ENCODE data around the gene PTPN1. TPM values are rescaled to one million over a fixed set of nuclear protein-coding genes. Genes with fewer than 3 reads are reported as not detected.

PTPN1 gene
- total and polyA plus RNA-seq, 2 of the 13 experiments (the other 11 are each of a cell fraction or from before 2014, with no cell fraction given) = 17.7 to 37.2 TPM

DNA sequence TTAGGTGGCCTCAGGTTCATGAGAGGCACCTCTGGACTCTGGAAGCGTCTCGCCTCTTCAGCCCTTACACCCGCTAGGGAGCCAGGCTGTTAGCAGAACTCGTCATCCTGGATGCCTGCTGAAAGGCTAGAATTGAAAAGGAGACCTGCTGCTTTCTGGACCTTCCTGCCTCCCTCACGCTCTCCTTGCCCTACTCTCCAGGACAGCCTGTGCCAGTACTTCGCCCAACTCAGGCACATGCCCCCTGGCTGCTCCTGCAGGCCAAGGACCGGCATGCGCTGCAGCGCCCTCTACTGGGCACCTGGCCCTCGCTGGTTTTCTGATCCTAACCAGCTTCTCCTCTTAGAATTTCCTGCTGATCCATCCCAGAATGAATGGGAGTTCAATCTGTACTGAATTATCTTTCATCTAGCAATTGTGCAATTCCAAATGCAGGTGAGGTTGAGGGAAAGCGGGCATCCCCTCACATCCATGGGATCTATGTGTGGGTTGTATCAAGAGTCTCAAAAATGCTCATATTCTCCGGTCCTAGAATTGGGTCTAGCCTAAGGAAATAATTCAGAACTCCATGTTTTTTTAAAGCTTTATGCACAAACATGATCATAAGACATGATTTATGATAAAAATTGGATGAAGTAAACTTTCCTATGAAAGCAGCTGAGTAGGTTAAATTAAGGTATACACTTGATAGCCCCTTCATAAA is 78.0 kb downstream of the PTPN1 start (continued):
- TF ChIP-seq ZNF143 (CRISPR knock-in tag; IDR thresholded peaks at IDR 0.05) = no peak
- TF ChIP-seq GTF3A (CRISPR knock-in tag; conservative IDR thresholded peaks at IDR 0.05) = no peak
- no peak for TF ChIP-seq ZBTB42 (CRISPR knock-in tag; IDR thresholded peaks at IDR 0.05)
- TF ChIP-seq MAZ (IDR thresholded peaks at IDR 0.05; ENCODE audit: borderline replicate concordance, low read depth, low read length) = 0 out of 2 replicates have a peak, but pooled peaks have one; percentile 15
- no peak for TF ChIP-seq MAZ (CRISPR knock-in tag; IDR thresholded peaks at IDR 0.05; ENCODE audit: low read depth)
- TF ChIP-seq PCBP1 (IDR thresholded peaks at IDR 0.05; ENCODE audit: borderline replicate concordance, low read depth, low read length) = no peak
- TF ChIP-seq HMG20B (CRISPR knock-in tag; conservative IDR thresholded peaks at IDR 0.05) = 0 out of 2 replicates have a peak, but pooled peaks have one; percentile 50
- TF ChIP-seq, protein P1, sequence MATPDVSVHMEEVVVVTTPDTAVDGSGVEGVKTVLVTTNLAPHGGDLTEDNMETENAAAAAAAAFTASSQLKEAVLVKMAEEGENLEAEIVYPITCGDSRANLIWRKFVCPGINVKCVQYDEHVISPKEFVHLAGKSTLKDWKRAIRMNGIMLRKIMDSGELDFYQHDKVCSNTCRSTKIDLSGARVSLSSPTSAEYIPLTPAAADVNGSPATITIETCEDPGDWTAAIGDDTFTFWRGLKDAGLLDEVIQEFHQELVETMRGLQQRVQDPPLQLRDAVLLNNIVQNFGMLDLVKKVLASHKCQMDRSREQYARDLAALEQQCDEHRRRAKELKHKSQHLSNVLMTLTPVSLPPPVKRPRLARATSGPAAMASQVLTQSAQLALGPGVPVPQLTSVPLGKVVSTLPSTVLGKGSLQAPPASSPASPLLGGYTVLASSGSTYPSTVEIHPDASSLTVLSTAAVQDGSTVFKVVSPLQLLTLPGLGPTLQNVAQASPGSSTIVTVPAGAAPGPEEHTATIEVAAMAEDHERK (CRISPR knock-in tag; IDR thresholded peaks at IDR 0.05; ENCODE audit: low read depth) = no peak
- TF ChIP-seq STAT5B (CRISPR knock-in tag; IDR thresholded peaks at IDR 0.05) = no peak
- TF ChIP-seq ZNF136 (CRISPR knock-in tag; IDR thresholded peaks at IDR 0.05; ENCODE audit: low read depth) = no peak
- no peak for TF ChIP-seq ZNF160 (CRISPR knock-in tag; IDR thresholded peaks at IDR 0.05)
- no peak for TF ChIP-seq ZSCAN20 (CRISPR knock-in tag; IDR thresholded peaks at IDR 0.05; ENCODE audit: borderline replicate concordance)
- no peak for TF ChIP-seq ZBTB21 (CRISPR knock-in tag; IDR thresholded peaks at IDR 0.05)
- TF ChIP-seq, protein P2, sequence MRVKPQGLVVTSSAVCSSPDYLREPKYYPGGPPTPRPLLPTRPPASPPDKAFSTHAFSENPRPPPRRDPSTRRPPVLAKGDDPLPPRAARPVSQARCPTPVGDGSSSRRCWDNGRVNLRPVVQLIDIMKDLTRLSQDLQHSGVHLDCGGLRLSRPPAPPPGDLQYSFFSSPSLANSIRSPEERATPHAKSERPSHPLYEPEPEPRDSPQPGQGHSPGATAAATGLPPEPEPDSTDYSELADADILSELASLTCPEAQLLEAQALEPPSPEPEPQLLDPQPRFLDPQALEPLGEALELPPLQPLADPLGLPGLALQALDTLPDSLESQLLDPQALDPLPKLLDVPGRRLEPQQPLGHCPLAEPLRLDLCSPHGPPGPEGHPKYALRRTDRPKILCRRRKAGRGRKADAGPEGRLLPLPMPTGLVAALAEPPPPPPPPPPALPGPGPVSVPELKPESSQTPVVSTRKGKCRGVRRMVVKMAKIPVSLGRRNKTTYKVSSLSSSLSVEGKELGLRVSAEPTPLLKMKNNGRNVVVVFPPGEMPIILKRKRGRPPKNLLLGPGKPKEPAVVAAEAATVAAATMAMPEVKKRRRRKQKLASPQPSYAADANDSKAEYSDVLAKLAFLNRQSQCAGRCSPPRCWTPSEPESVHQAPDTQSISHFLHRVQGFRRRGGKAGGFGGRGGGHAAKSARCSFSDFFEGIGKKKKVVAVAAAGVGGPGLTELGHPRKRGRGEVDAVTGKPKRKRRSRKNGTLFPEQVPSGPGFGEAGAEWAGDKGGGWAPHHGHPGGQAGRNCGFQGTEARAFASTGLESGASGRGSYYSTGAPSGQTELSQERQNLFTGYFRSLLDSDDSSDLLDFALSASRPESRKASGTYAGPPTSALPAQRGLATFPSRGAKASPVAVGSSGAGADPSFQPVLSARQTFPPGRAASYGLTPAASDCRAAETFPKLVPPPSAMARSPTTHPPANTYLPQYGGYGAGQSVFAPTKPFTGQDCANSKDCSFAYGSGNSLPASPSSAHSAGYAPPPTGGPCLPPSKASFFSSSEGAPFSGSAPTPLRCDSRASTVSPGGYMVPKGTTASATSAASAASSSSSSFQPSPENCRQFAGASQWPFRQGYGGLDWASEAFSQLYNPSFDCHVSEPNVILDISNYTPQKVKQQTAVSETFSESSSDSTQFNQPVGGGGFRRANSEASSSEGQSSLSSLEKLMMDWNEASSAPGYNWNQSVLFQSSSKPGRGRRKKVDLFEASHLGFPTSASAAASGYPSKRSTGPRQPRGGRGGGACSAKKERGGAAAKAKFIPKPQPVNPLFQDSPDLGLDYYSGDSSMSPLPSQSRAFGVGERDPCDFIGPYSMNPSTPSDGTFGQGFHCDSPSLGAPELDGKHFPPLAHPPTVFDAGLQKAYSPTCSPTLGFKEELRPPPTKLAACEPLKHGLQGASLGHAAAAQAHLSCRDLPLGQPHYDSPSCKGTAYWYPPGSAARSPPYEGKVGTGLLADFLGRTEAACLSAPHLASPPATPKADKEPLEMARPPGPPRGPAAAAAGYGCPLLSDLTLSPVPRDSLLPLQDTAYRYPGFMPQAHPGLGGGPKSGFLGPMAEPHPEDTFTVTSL (CRISPR knock-in tag; IDR thresholded peaks at IDR 0.05; ENCODE audit: borderline replicate concordance) = no peak
- no peak for TF ChIP-seq ZNF816 (CRISPR knock-in tag; IDR thresholded peaks at IDR 0.05; ENCODE audit: borderline replicate concordance)
- TF ChIP-seq, protein P3, sequence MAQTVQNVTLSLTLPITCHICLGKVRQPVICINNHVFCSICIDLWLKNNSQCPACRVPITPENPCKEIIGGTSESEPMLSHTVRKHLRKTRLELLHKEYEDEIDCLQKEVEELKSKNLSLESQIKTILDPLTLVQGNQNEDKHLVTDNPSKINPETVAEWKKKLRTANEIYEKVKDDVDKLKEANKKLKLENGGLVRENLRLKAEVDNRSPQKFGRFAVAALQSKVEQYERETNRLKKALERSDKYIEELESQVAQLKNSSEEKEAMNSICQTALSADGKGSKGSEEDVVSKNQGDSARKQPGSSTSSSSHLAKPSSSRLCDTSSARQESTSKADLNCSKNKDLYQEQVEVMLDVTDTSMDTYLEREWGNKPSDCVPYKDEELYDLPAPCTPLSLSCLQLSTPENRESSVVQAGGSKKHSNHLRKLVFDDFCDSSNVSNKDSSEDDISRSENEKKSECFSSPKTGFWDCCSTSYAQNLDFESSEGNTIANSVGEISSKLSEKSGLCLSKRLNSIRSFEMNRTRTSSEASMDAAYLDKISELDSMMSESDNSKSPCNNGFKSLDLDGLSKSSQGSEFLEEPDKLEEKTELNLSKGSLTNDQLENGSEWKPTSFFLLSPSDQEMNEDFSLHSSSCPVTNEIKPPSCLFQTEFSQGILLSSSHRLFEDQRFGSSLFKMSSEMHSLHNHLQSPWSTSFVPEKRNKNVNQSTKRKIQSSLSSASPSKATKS (CRISPR knock-in tag; IDR thresholded peaks at IDR 0.05) = no peak
- TF ChIP-seq, protein P4, sequence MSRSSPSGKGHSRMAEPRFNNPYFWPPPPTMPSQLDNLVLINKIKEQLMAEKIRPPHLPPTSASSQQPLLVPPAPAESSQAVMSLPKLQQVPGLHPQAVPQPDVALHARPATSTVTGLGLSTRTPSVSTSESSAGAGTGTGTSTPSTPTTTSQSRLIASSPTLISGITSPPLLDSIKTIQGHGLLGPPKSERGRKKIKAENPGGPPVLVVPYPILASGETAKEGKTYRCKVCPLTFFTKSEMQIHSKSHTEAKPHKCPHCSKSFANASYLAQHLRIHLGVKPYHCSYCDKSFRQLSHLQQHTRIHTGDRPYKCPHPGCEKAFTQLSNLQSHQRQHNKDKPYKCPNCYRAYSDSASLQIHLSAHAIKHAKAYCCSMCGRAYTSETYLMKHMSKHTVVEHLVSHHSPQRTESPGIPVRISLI (CRISPR knock-in tag; IDR thresholded peaks at IDR 0.05; ENCODE audit: borderline replicate concordance) = no peak
- TF ChIP-seq ZNF33A (CRISPR knock-in tag; IDR thresholded peaks at IDR 0.05; ENCODE audit: borderline replicate concordance) = no peak
